Measurements from ENCODE around the gene TRPC4.
"Not testable (repeated sequence)": the region's sequence is repeated elsewhere in the genome, so short reads cannot be mapped to it uniquely, and the experiment has no call there.

The TRPC4 gene

GRCh38 chr13:37601648-37602440, 267.7 kb downstream of the TRPC4 start:
- no peak for DNase-seq (ENCODE audit: low read depth in 2 of 2)

- DNase-seq (ENCODE audit: low read depth in 2 of 2): no peak
Observed at GRCh38 chr13:37599519-37599918, 270.1 kb downstream of the TRPC4 start.

- DNase-seq (ENCODE audit: low read depth in 2 of 2): no peak
Observed at GRCh38 chr13:37598597-37598996, 271.0 kb downstream of the TRPC4 start, which contains the start of gene POSTN. Gene POSTN (minus strand): TSS chr13:37598768. CDS start chr13:37598726, 42 bp downstream.

- DNase-seq (ENCODE audit: low read depth in 2 of 2): no peak
Observed at GRCh38 chr13:37597477-37598025, 272.0 kb downstream of the TRPC4 start.

GRCh38 chr13:37596805-37597204, 272.8 kb downstream of the TRPC4 start:
- DNase-seq (ENCODE audit: low read depth in 2 of 2): no peak

GRCh38 chr13:37595162-37595561, 274.4 kb downstream of the TRPC4 start:
- no peak for DNase-seq (ENCODE audit: low read depth in 2 of 2)

GRCh38 chr13:37594550-37594949, 275.0 kb downstream of the TRPC4 start:
- no peak for DNase-seq (ENCODE audit: low read depth in 2 of 2)

- DNase-seq (ENCODE audit: low read depth in 2 of 2): not testable (repeated sequence)
Observed at GRCh38 chr13:37589381-37589780, 280.2 kb downstream of the TRPC4 start.

- no peak for DNase-seq (ENCODE audit: low read depth in 2 of 2)
Observed at GRCh38 chr13:37587236-37587635, 282.3 kb downstream of the TRPC4 start.
